Measurements from ENCODE around the gene C22orf31. TPM values are rescaled to one million over a fixed set of nuclear protein-coding genes. Genes with fewer than 3 reads are reported as not detected.

Gene C22orf31
- total and polyA plus RNA-seq, 2 donors (not counting 3 experiments of a cell fraction or from before 2014, with no cell fraction given) = not detected

GRCh38 chr22:29065468-29066190 is 4.0 kb upstream of the C22orf31 start:
- Histone ChIP-seq H3K4me3 (replicated peaks in 1 of 3; ENCODE audit: insufficient read depth in 1 of 3, low read depth in 1 of 3, low read length in 3 of 3) (no peak overlapping the region), H3K27ac (ENCODE audit: insufficient read depth, low read depth, low read length) (no peak overlapping the region), H3K4me2 (ENCODE audit: insufficient read depth, low read length) (no peak overlapping the region), H2AFZ (ENCODE audit: low read depth, low read length) (no peak overlapping the region), H3K27me3 (ENCODE audit: control insufficient read depth in 2 of 2, insufficient read depth in 2 of 2, low read length in 2 of 2) (peaks cover 12 to 16% of the 10 kb centered on the region in 2 experiments), H3K36me3 (ENCODE audit: control insufficient read depth in 2 of 2, extremely low read depth in 1 of 2, insufficient read depth in 2 of 2, low read length in 2 of 2) (no peaks in the 10 kb centered on the region), H3K79me2 (ENCODE audit: control insufficient read depth, insufficient read depth, low read length) (no peaks in the 10 kb centered on the region), H3K9me1 (replicated peaks; ENCODE audit: control insufficient read depth, extremely low read depth, insufficient read depth, low read length) (no peaks in the 10 kb centered on the region), H3K4me1 (ENCODE audit: control insufficient read depth, extremely low read depth, insufficient read depth, low read length) (no peaks in the 10 kb centered on the region), H3K9ac (replicated peaks; ENCODE audit: extremely low read depth, insufficient read depth, low read length) (no peak overlapping the region), H3K9me3 (replicated peaks; ENCODE audit: control insufficient read depth, insufficient read depth, low read length) (no peaks in the 10 kb centered on the region), H4K20me1 (replicated peaks; ENCODE audit: control insufficient read depth, extremely low read depth, insufficient read depth, low read length) (no peaks in the 10 kb centered on the region)
- POLR2A ChIA-PET = interaction anchor here (0.6 kb wide), 1 partner anchor 242 kb away, joined by 3 read pairs; no protein-coding TSS in a partner anchor
- dilution Hi-C loops (cut with MboI; ENCODE audit: extremely low pct_ligation_motif_present, low sequenced_read_pairs) = no loop called here
- FAIRE-seq = no peak
- no peak for DNase-seq (ENCODE audit: low read depth, low spot score)
- CTCF ChIA-PET = interaction anchor here (1.2 to 1.5 kb wide), 3 partner anchors 12 to 60 kb away, joined by 3 to 6 read pairs (median 4); no protein-coding TSS in a partner anchor
- intact Hi-C loops (cut with micrococcal nuclease) = no loop called here
- TF ChIP-seq POLR2AphosphoS5 (IDR thresholded peaks at IDR 0.05; ENCODE audit: insufficient read depth, low read depth, low read length) (no peak), MYC (IDR thresholded peaks at IDR 0.05; ENCODE audit: low read depth, low read length) (no peak), MAX (IDR thresholded peaks at IDR 0.05; ENCODE audit: insufficient read depth, insufficient read length) (no peak), JUN (IDR thresholded peaks at IDR 0.05; ENCODE audit: borderline replicate concordance, insufficient read depth, insufficient read length, low read depth) (no peak), FOS (IDR thresholded peaks at IDR 0.05; ENCODE audit: borderline replicate concordance, insufficient read depth, low read length) (no peak), POLR2A (IDR thresholded peaks at IDR 0.05; ENCODE audit: low read depth, low read length) (no peak), GATA2 (IDR thresholded peaks at IDR 0.05; ENCODE audit: insufficient read depth, insufficient read length, low read depth, low read length) (no peak), CTCF (IDR thresholded peaks at IDR 0.05; ENCODE audit: extremely low read depth in 1 of 2, insufficient read depth in 1 of 2, low read depth in 1 of 2, low read length in 2 of 2) (no peak), EZH2 (IDR thresholded peaks at IDR 0.05; ENCODE audit: borderline replicate concordance, low read depth, low read length, severe bottlenecking) (no peak)
- BruUV-seq (replicated peaks) = no TSS peak
